GM19328 (cell line): ENCODE results near the gene RPSA.
"Not testable (repeated sequence)": the region's sequence is repeated elsewhere in the genome, so short reads cannot be mapped to it uniquely, and the experiment has no call there.

ENCODE experiments used
- ATAC-seq: cut with Tn5 transposase; IDR thresholded peaks from one replicate; pipeline ENCODE4 v1.9.1; 2021; ENCODE audit warnings: mild to moderate bottlenecking, moderate library complexity; ENCODE audit not compliant: unreplicated experiment

Gene RPSA

GRCh38 chr3:39418556-39419225 lies 12.2 kb downstream of the RPSA start:
- ATAC-seq: not testable (repeated sequence)

DNA sequence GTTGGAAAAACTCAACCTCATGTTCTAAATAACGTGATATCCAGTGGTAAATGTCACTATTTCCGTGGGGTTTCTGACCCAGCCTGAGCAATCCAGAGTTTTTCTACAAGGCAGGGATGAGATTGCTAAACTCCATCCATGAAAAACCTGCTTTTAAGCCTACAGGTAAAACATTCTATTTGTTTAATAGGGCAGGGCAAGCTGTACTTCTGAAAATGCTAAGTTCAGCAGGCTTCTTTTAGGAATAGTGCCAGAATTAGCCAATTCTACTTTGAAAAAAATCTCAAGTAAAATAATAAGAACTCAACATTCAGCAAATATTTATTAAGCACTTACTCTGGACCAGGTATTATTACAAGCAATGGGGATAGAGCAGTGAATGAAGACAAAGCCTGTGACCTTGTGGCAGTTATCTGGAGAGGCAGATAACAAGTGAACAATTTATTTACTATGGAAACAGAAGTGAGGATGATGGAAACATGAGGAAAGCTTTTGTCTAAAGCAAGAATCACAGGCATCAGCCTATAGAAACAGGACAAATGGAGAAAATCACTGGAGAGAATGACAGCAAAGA lies 13.3 kb downstream of the RPSA start:
- no peak for ATAC-seq

GRCh38 chr3:39420543-39420942 lies 14.0 kb downstream of the RPSA start:
- no peak for ATAC-seq

GRCh38 chr3:39423436-39423970 lies 17.0 kb downstream of the RPSA start:
- no peak for ATAC-seq

- ATAC-seq: no peak
These were observed 19.8 kb downstream of the RPSA start for GRCh38 chr3:39426312-39426711.

- ATAC-seq: no peak
These were observed 21.0 kb downstream of the RPSA start for GRCh38 chr3:39427506-39427905.

DNA sequence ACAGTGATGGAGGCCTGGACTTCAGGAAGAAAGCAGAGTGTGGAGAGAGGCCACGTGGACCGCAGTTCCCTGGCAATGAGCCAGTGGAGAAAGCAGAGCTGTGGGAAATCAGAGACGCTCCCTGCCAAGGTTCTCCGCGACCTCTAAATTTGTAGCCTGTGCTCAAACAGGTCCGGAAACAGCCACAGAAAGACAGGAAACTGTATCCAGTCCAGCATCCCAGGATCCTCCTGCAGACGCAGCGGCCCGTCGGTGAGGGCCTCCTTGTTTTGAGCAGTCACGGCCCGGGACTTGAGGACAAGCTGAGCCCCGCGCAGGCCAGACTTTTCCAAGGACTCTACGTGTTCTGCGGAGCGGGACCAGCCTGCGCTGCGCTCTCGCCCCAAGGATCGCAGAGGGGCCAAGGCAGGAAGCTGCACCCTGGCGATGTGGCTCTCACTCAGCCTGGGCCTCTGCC lies 22.3 kb downstream of the RPSA start:
- no peak for ATAC-seq

GRCh38 chr3:39429466-39429865 lies 22.9 kb downstream of the RPSA start:
- no peak for ATAC-seq

DNA sequence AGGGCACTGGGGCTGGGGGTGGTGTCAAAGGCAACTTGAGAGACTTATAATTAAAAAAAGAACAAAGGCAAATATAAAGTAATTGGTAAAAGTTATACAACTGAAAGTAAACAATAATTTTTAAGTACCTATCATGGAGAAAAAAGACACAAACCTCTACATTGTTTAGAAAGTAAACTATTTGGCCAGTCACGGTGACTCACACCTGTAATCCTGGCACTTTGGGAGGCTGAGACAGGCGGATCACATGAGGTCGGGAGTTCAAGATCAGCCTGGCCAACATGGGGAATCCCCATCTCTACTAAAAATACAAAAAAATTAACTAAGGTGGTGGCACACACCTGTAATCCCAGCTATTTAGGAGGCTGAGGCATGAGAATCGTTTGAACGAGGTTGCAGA lies 25.8 kb downstream of the RPSA start:
- ATAC-seq: no peak

GRCh38 chr3:39433642-39434041 lies 27.1 kb downstream of the RPSA start:
- ATAC-seq: no peak

DNA sequence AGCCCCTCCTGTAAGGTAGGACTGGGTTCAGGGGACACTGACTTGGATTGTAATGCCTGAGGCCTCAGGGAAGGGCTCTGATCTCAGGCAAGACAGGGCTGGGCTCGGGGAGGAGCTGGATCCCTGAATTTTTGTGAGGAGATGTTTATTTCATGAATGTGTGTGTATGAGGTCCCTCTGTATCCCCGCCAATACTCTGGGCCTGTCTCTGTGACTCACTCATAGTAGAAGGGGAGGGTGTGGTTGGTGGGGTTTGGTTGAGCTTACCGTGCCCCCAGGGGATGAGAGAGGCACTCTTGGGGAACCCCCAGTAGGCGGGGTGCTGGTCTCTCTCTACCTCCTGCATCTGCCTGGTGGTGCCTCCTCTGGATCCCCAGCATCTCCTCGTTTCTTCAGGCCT lies 28.1 kb downstream of the RPSA start:
- no peak for ATAC-seq

GRCh38 chr3:39435006-39435748 lies 28.7 kb downstream of the RPSA start:
- ATAC-seq: no peak

DNA sequence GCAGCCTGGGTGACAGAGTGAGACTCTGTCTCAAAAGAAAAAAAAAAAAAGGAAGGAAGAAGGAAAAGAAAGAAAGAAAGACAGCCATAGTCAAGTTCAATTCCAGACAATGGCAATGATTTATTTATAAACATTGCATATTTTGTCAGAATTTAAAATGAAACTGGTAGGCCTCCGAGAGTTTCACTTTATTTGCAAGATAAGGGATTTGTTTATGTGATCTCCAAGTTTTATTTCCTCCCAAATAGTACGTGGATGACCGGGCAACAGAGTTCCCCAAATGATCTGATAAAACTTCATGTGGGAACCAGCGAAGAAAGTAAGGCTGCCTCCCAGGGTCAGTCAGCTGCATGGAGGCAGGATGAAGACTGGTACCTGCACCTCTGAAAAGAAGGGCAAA lies 32.4 kb downstream of the RPSA start:
- ATAC-seq: no peak

DNA sequence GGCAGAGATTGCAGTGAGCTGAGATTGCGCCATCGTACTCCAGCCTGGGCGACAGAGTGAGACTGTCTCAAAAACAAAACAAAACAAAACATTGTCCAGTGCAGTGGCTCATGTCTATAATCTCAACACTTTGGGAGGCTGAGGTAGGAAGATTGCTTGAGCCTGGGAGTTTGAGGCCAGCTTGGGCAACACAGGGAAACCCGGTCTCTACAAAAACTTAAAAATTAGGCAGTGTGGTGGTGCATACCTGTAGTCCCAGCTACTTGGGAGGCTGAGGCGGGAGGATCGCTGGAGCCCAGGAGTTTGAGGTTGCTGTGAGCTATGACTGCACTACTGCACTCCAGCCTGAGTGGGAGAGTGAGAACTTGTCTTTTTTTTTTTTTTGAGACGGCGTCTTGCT lies 33.8 kb downstream of the RPSA start:
- no peak for ATAC-seq

- no peak for ATAC-seq
These were observed 37.0 kb downstream of the RPSA start for GRCh38 chr3:39443530-39443929.

GRCh38 chr3:39445927-39446326 lies 39.4 kb downstream of the RPSA start:
- ATAC-seq: no peak

DNA sequence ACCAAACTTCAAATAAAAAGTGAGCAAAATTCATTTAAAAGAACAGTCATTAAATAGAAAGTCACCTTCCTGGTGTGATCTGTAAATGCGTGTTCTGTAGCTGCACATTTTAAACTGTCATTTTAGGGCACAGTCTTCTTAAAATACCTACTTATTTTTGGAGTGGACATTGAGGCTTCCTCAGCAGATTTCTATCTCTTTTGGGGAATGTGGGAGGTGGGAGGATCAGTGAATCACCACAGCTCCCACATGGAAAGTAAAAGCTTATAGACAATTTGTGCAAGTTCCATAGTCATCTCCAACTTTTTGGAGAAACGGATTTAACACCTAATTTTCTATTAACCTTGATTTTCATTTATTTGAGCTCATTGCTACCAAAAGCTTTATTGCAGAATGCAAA lies 39.9 kb downstream of the RPSA start:
- ATAC-seq: no peak

GRCh38 chr3:39447637-39448483 lies 41.3 kb downstream of the RPSA start:
- ATAC-seq: no peak

- ATAC-seq: no peak
These were observed 42.1 kb downstream of the RPSA start for GRCh38 chr3:39448506-39449233.

GRCh38 chr3:39449796-39450195 lies 43.3 kb downstream of the RPSA start:
- ATAC-seq: no peak
